ENCODE measurements around the gene MACROH2A1. TPM values are rescaled to one million over a fixed set of nuclear protein-coding genes. Genes with fewer than 3 reads are reported as not detected.

MACROH2A1 gene
- total and polyA plus RNA-seq, 9 of the 15 experiments (the other 6 are each of a cell fraction or from before 2014, with no cell fraction given), result 44.9 to 289 (median 193) TPM

GRCh38 chr5:135362102-135362501, 36.9 kb downstream of the MACROH2A1 start:
- no peaks in the 10 kb centered on the region for H3K9me3 ChIP-seq (replicated peaks; ENCODE audit: control insufficient read depth, insufficient read depth, low read depth, low read length)
- FAIRE-seq (no peak), DNase-seq (ENCODE audit: extremely low read depth in 1 of 4, low spot score in 3 of 4) (no peak), ATAC-seq (no peak)
- WGBS (ENCODE audit: insufficient coverage, low coverage, missing lambda C conversion rate), result 91% methylated on average over 2 of the region's 2 CpGs
- CTCF ChIA-PET (ENCODE audit: low intra/inter-chr PET ratio), result no interaction called here
- no peak overlapping the region for H3K27ac ChIP-seq (ENCODE audit: extremely low read depth, low read depth, low read length)
- BruUV-seq (replicated peaks), result no TSS peak
- no peaks in the 10 kb centered on the region for H4K20me1 ChIP-seq (replicated peaks; ENCODE audit: control insufficient read depth, insufficient read depth, low read length)
- in situ Hi-C loops (cut with MboI), result no loop called here
- H3K27me3 ChIP-seq (ENCODE audit: control insufficient read depth in 2 of 2, insufficient read depth in 2 of 2, low read length in 2 of 2), result no peaks in the 10 kb centered on the region
- peaks cover 89% of the 10 kb centered on the region for H3K36me3 ChIP-seq (ENCODE audit: control insufficient read depth, insufficient read depth, low read length)
- H3K79me2 ChIP-seq (ENCODE audit: control insufficient read depth, insufficient read depth, low read length), result no peaks in the 10 kb centered on the region
- H3K4me3 ChIP-seq, result no peak overlapping the region
- 0 out of 5 replicates have a peak, but pooled peaks cover 0 to 3% of the 10 kb centered on the region in 2 experiments for H3K4me1 ChIP-seq (replicated peaks in 1 of 2; ENCODE audit: control insufficient read depth in 2 of 2, insufficient read depth in 2 of 2, low read length in 2 of 2)
- no peak overlapping the region for H3K9ac ChIP-seq (ENCODE audit: insufficient read depth in 1 of 2, low read depth in 2 of 2, low read length in 2 of 2)
- intact Hi-C loops (cut with micrococcal nuclease), result no loop called here
- H2AFZ ChIP-seq (ENCODE audit: low read depth, low read length), result no peak overlapping the region
- H3K4me2 ChIP-seq (ENCODE audit: insufficient read depth, low read length), result no peak overlapping the region
- H3K9me1 ChIP-seq (ENCODE audit: control insufficient read depth, insufficient read depth, low read length), result no peaks in the 10 kb centered on the region
- POLR2A ChIA-PET, result interaction anchor here (0.6 kb wide), 1 partner anchor 10 kb away, joined by 3 read pairs; no protein-coding TSS in a partner anchor
- TF ChIP-seq ZBTB7A (IDR thresholded peaks at IDR 0.05; ENCODE audit: borderline replicate concordance, control insufficient read depth, low read depth, low read length) (no peak), ZNF707 (CRISPR knock-in tag; conservative IDR thresholded peaks at IDR 0.05) (no peak), ZNF695 (CRISPR knock-in tag; IDR thresholded peaks at IDR 0.05) (no peak), ETV1 (tag; conservative IDR thresholded peaks at IDR 0.05; ENCODE audit: low read depth) (no peak), ZNF384 (IDR thresholded peaks at IDR 0.05; ENCODE audit: low read depth, low read length) (no peak), CEBPZ (IDR thresholded peaks at IDR 0.05; ENCODE audit: borderline replicate concordance, low read depth, low read length) (no peak), IRF9 (tag; IDR thresholded peaks at IDR 0.05) (no peak), MCM7 (IDR thresholded peaks at IDR 0.05) (no peak), LEF1 (IDR thresholded peaks at IDR 0.05) (no peak), NCOA6 (IDR thresholded peaks at IDR 0.05) (no peak), HMG20B (CRISPR knock-in tag; IDR thresholded peaks at IDR 0.05) (no peak), CAMTA2 (CRISPR knock-in tag; conservative IDR thresholded peaks at IDR 0.05) (no peak), HNRNPH1 (optimal IDR thresholded peaks at IDR 0.05; ENCODE audit: low read depth, low read length) (no peak), MTA2 (IDR thresholded peaks at IDR 0.05; ENCODE audit: low read depth) (no peak), KDM5B (IDR thresholded peaks at IDR 0.05; ENCODE audit: insufficient replicate concordance, low read depth, low read length) (no peak), ZKSCAN3 (CRISPR knock-in tag; IDR thresholded peaks at IDR 0.05) (no peak), RBM34 (IDR thresholded peaks at IDR 0.05; ENCODE audit: borderline replicate concordance, insufficient read depth, low read length) (no peak), KLF10 (CRISPR knock-in tag; IDR thresholded peaks at IDR 0.05) (no peak), PATZ1 (CRISPR knock-in tag; IDR thresholded peaks at IDR 0.05; ENCODE audit: borderline replicate concordance) (no peak)

Data from K562 (cell line).